ENCODE results near the gene RIPPLY3.

Gene RIPPLY3

DNA sequence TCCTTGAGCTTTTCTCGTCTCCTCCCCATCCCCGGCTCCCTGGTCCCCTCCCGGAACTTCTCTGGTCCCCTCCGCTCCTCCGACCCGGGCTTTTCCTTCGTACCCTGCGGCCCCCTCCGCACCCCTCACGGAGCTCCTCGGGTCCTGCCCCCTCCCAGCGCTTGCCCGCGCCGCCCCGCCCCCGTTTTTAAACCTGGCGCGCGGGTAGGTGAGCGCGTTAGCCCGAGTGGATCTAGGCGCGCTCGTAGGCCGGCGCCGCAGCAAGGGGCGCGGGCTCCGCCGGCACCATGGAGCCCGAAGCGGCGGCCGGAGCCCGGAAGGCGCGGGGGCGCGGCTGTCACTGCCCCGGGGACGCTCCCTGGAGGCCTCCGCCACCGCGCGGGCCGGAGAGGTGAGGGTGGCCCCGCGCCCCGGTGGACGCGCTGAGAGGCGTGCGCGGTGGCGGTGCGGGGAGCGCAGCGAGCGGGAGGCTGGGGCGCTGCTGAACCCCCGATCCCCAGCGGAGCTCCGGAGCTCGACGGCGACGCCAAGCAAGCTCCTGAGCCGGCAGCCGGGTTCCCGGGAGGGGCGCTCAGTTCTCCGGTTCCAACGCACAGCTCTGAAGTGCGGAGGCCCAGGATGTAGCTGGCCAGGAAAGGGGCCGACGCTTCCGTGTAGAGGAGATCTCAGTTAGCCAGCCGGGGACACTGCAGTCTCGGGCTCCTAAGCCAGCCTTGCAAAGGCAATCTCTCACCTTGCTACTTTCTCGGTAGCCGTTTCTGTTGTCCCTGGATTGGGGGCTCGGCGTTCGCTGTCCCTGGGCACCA lies at the start of gene RIPPLY3:
TSS of gene RIPPLY3 (plus strand) at position 217 of the 806 bp plus-strand sequence. CDS start at position 288, 71 bp downstream.
- DNase-seq (ENCODE audit: low read depth), result no peak

DNA sequence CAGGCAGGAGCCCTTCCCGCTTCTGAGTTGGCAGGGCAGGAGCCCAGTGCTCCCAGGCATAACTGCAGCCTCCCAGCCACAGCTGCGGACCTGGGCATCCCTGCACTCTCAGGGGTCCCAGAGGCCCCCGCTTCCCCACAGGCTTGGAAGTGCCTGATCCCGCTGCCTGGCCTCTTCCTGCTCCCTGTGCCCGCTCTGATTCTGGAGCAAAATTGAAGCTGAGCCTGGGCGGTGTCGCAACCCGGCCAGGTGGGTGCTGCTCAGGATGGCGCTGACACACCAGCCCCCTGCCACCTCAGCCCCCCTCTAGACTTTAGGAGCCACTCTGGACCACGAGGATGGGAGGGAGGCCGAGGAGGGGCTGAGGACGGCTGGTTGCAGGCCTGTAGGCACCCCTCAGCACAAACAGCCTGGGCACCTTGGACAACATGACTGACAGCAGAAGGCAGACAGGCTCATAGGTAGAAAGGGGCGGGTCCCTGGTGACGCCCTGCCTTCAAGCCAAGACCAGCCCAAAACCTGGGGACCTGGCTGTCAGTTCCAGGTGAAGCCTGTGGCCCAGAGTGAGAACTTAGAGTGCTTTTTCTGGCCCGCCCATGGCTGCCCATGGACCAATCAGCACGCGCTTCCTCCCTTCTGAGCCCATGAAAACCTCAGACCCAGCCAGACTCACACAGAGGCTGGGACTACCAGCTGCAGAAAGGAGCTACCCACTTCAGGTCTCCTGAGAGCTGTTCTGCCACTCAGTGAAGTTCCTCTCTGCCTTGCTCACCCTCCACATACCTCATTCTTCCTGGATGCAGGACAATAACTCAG lies 47.3 kb upstream of the RIPPLY3 start:
- DNase-seq (ENCODE audit: low read depth), result no peak

GRCh38 chr21:36960676-36961284 lies 45.7 kb upstream of the RIPPLY3 start:
- DNase-seq (ENCODE audit: low read depth), result no peak

DNA sequence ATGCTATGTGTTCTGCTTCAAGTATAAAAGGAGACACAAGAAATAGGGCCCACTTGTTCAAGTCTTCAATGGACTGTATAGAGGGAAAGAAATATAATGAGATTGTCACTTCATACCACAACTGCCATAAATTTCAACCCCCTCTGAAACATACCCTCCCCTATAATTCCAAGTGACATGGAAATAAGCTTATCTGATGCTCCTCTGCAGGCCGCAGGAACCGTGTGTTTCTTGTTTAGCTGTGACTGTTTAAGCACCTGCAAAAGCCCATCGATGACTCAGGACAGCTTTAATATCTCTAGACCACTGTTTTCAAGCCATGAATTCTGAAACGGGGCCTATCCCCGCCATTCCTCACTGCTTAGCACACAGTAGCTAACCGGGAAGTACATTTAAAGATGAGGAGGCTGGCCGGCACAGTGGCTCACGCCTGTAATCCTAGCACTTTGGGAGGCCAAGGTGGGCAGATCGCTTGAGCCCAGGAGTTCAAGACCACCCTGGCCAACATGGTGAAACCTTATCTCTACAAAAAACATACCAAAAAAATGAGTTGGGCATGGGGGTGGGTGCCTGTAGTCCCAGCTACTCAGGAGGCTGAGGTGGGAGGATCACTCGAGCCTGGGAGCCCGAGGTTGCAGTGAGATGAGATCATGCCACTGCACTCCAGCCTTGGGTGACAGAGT lies 44.3 kb upstream of the RIPPLY3 start:
- no peak for DNase-seq (ENCODE audit: low read depth)

GRCh38 chr21:36964398-36964797 lies 42.1 kb upstream of the RIPPLY3 start:
- no peak for DNase-seq (ENCODE audit: low read depth)

DNA sequence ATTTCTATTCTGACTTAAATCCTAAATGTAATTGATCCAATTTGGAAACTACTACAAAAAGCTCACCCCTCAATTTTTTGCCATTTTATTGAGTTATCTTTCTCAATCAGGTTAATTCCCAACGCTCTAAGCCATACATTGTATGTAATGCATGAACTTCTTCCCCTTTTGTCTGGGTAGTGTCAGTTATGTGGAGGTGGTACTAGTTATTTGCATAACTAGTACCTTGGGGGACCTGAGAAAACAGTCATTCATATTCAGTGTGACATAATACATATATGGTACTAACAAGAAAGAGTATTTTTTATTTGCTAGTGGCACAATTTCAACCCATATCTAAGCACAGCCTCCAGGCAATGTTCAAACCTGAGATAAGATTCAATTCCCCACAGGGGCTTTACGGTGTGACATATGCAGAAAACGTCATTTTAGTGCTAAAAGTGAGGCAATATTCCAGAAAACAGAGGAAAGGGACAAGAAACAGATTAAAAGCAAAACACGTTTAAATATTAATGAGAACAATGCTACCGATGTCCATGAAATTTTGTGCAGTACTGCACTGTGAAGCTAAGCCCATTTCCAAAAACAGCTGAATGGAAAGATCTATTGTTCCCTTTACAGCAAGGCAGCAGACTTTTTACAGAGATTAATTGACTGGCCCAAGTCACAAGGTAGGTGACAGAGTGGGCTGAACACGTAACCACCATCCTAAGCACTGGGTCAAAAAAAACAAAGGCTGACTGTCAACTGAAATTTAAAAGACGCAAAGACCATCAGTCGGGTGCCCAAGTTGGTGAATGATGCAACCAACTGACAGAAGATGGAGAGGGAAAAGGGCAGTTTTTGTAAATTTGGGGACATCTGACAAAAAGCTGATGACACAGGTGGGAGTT lies 41.4 kb upstream of the RIPPLY3 start:
- no peak for DNase-seq (ENCODE audit: low read depth)

- no peak for DNase-seq (ENCODE audit: low read depth)
Observed at GRCh38 chr21:36965720-36966065, 40.8 kb upstream of the RIPPLY3 start.

- peak; percentile 59 for DNase-seq (ENCODE audit: low read depth)
Observed at GRCh38 chr21:36966066-36966820, 40.3 kb upstream of the RIPPLY3 start, which contains the start of gene HLCS. HLCS (minus strand) TSS chr21:36966669; CDS start chr21:36966638, 31 bp downstream.

GRCh38 chr21:36966821-36967768 lies 39.4 kb upstream of the RIPPLY3 start:
- no peak for DNase-seq (ENCODE audit: low read depth)

DNA sequence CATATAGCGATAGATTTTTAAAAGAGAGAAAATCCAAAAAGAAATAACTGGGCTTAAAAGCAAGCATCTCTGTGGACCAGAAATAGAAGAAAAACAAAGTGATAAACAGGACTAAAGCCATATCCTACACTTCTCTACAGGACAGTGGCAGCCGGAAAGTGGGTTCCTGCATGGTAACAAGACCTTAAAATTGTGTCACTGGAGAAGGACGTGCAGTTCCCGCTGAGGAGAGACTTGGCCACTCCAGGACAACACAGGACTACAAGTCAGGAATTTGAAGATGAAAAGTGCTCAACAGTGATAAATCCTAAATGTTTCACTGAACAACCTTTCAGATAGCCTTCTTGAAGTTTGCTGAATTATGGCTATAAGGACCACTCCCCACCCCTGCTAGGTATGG lies 38.1 kb upstream of the RIPPLY3 start:
- no peak for DNase-seq (ENCODE audit: low read depth)

DNA sequence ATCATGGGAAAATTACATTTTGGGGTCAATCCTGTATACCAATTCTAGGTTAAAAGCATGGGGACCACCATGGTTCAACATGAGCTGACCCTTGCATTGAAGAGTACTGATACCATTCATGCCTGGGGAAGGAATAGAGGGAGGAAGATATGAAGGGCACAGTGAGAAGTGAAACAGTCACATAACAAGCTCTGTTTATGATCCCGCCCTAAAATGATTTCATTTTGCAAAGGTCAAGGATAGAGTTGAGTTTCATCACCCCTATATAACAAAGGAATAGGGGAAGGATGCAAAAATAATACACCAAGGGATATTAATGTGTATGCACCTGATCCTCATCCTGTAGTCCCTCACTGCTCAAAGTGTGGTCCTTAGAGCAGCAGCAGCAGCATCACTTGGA lies 37.5 kb upstream of the RIPPLY3 start:
- DNase-seq (ENCODE audit: low read depth), result no peak

- no peak for DNase-seq (ENCODE audit: low read depth)
Observed at GRCh38 chr21:36973986-36974850, 32.3 kb upstream of the RIPPLY3 start.

GRCh38 chr21:36974851-36975192 lies 31.7 kb upstream of the RIPPLY3 start:
- DNase-seq (ENCODE audit: low read depth), result no peak

GRCh38 chr21:36976228-36976861 lies 30.2 kb upstream of the RIPPLY3 start:
- no peak for DNase-seq (ENCODE audit: low read depth)

GRCh38 chr21:36976882-36977651 lies 29.4 kb upstream of the RIPPLY3 start:
- no peak for DNase-seq (ENCODE audit: low read depth)

DNA sequence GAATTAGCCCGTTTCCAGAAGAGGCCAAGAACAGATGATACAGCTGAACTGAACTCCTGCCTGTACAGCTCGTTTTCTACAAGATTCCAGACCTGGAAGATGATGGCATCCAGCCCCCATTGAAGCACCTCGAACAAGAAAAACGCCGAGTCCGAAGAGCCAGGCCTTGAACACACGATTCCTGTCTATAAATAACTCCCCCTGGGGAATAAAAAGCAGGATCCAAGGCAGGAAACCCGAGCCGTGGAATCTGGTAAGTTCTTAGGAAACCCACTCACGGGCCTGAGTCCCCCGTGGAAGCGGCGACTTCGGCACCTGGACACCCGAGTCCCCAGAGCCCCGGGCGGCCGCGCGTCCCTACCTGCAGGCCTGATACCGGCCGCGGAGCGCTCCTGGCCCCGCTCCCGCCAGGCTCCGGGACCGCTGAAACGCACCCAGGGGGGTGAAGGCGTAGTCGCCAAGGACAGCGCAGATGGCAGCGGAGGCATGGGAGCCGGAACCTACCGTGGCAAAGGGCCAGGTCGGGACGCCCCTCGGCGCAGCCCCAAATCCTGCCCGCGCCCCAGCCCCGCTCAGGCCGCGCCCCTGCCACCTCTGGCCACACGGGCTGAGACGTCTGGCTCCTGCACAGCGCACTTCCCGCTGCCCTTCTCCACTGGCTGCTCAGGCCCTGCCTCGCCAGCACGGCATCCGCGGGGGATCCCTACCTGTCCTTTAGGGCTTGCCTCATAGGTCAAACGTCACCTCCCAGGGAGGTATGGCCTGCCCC lies 26.0 kb upstream of the RIPPLY3 start:
- DNase-seq (ENCODE audit: low read depth), result no peak
